Stomach smooth muscle (tissue), 2 donors: ENCODE data around the gene EFHC2.

Source experiments
- H3K27ac ChIP-seq: one replicate; pipeline ENCODE4 v1.7.0; 2013; ENCODE audit warnings: mild to moderate bottlenecking, low read length, inconsistent platforms
- H3K27me3 ChIP-seq, 2 donors: one replicate each; pipeline ENCODE4 v1.7.0; 2013; ENCODE audit warnings: low read length in 2 of 2; ENCODE audit not compliant: insufficient read depth in 2 of 2, control insufficient read depth in 1 of 2
- H3K36me3 ChIP-seq, 2 donors: one replicate each; pipeline ENCODE4 v1.7.0; 2013; ENCODE audit warnings: low read length in 2 of 2; ENCODE audit not compliant: control insufficient read depth in 2 of 2, insufficient read depth in 2 of 2
- H3K4me1 ChIP-seq: one replicate; pipeline ENCODE4 v1.7.0; 2013; ENCODE audit warnings: low read length; ENCODE audit not compliant: control insufficient read depth, insufficient read depth
- H3K4me3 ChIP-seq, 2 donors: one replicate each; pipeline ENCODE4 v1.7.0; 2013; ENCODE audit warnings: low read length in 2 of 2
- H3K9ac ChIP-seq, 2 donors: one replicate each; pipeline ENCODE4 v1.7.0; 2013; ENCODE audit warnings: low read length in 2 of 2, mild to moderate bottlenecking in 1 of 2
- H3K9me3 ChIP-seq, 2 donors: one replicate each; pipeline ENCODE4 v1.7.0; 2013; ENCODE audit warnings: low read length in 2 of 2; ENCODE audit not compliant: control insufficient read depth in 2 of 2
- donor health status: healthy.
- donor health status: Pancreatic carcinoma.

The EFHC2 gene, protein sequence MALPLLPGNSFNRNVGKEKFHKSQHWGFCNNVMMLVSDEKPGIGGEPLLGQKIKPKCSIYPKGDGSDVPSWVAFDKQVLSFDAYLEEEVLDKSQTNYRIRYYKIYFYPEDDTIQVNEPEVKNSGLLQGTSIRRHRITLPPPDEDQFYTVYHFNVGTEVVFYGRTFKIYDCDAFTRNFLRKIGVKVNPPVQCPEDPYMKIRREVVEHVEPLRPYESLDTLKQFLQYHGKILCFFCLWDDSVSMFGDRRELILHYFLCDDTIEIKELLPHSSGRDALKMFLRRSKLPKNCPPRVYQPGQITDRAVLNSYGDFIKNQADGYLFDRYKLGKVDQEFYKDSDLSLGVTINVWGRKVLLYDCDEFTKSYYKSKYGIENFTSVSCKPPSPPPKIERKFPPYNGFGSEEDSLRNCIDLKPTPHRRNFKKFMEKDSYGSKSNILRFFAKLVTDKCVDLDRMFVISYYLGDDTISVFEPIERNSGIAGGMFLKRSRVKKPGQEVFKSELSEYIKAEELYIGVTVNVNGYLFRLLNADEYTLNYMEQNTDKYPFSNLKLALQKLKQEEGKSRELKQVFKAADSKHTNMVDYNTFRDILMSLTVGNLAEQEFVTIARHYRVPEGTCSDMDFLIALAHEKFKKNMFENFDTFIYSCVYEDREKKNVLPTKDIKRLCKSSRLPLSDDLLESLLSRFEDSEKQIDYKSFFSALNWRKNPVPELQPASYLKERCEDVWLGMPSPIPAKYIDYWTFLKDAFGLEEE

DNA sequence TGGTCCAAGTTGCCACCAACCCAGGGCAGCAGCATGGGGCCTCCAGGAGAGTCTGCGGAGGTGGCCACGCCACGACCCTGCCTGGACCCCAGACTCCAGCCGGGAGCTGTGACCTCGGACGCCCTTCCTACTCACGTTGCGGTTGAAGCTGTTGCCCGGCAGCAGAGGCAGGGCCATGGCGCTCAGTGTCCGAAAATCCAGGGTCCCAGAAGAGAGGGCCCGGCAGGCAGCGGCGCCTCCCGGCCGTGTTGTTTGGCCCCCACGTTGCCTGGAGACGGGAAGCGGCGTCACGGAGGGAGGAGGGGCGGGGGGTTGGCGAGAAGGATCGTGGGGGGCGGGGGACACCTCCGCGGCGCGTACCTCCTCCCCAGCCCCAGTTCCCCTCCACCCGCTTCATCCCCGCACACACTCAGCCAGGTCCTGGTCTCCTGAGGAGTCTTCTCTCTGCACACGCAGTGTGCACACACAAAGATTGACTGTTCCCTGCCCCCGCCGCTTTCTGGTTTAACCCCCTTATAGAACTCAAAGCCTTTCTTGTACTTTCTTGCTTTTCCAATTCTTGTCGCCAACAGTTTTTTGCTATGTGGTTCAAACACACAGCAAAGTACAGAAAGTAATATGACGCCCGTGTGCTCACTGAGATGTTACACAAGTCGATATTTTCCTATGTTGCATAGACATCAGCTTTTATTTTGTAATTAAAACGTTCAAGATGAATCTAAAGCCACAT, at the start of gene EFHC2:
TSS of gene EFHC2 (minus strand) at position 261 of the 730 bp plus-strand sequence. CDS start at position 177, 84 bp downstream.
- peak within 1 kb of the TSS; percentile 35 to 69 for H3K9ac ChIP-seq
- peak within 1 kb of the TSS; percentile 51 to 69 for H3K4me3 ChIP-seq

DNA sequence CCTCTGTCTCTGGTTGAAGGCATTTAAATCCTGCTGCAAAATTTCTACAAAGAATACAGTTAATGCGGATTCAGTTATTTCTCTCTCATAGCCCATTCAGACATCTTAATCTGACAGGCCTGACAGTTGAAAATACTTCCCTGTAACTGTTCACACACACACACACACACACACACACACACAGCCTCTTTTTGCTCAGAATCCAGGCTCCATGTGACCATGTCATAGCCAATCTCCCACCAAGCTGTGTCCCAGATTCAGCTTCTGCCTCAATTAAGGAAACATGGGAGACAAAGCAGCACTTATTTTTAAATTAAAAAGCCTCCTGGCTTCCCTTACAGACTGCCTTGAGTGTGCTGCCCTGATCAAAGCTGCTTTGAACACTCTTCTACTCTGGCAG, 49.3 kb upstream of the EFHC2 start:
- Histone ChIP-seq H3K27ac (no peak overlapping the region), H3K9me3 (peaks cover 0 to 3% of the 10 kb centered on the region in 2 donors), H3K36me3 (no peaks in the 10 kb centered on the region), H3K4me3 (no peak overlapping the region), H3K9ac (no peak overlapping the region), H3K4me1 (no peaks in the 10 kb centered on the region), H3K27me3 (peaks cover 0 to 2% of the 10 kb centered on the region in 2 donors)

More for the DNA sequence above, at the start of gene EFHC2:
- peaks cover 0 to 2% of the 10 kb centered on the region in 2 donors for H3K27me3 ChIP-seq
- no peaks in the 10 kb centered on the region for H3K36me3 ChIP-seq
- H3K4me1 ChIP-seq, result peaks cover 7% of the 10 kb centered on the region
- no peak within 1 kb of the TSS for H3K27ac ChIP-seq
- no peaks in the 10 kb centered on the region for H3K9me3 ChIP-seq

DNA sequence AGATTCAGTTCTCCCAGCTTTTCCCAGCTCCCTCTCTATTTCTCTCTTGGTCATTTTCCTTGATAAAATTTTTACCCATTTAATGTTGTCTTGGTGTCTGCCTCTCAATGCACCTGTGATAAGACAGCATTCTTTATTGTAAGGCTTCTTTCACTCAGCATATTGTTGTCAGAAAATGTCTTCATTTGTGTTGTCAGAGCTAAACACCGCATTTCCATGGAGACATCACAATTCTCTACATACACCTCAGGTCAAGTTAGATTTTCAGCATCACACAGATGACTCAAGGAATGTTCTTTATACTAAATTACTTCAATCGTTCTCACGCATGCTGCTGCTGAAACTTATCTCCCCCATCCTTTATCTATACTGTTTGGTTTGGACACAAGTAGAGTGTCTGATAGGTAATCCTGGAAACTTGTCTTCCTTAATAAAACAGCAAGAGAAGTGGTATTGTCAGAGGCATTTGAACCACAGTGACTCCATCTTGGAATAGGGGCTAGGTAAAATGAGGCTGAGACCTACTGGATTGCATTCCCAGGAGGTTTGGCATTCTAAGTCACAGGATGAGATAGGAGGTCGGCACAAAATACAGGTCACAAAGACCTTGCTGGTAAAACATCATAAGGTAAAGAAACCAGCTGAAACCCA, 41.3 kb upstream of the EFHC2 start:
- Histone ChIP-seq H3K9ac (no peak overlapping the region), H3K27me3 (peaks cover 0 to 3% of the 10 kb centered on the region in 2 donors), H3K4me3 (no peak overlapping the region), H3K9me3 (no peaks in the 10 kb centered on the region), H3K36me3 (no peaks in the 10 kb centered on the region), H3K4me1 (no peaks in the 10 kb centered on the region), H3K27ac (no peak overlapping the region)

DNA sequence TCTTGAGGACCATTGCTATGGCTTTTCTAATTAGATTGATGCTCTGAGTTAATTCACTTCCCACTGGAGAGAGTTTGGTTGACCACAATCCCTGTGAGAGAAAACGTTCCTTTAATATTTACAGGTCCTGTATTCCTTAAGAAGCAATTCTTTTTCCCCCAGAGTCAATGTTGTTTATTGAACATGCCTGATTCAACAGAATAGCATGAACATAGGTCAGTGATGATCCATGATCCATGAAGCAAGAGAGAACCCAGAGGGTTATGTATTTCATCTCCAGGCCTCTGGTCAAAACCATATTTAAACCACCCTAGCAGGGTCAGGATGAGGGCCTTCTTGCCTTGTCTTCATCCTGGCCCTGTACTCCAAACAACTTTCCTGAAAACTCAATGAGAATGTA, 39.4 kb upstream of the EFHC2 start:
- Histone ChIP-seq H3K4me3 (no peak overlapping the region), H3K27me3 (peaks cover 0 to 3% of the 10 kb centered on the region in 2 donors), H3K9me3 (no peaks in the 10 kb centered on the region), H3K4me1 (no peaks in the 10 kb centered on the region), H3K27ac (no peak overlapping the region), H3K36me3 (no peaks in the 10 kb centered on the region), H3K9ac (no peak overlapping the region)

DNA sequence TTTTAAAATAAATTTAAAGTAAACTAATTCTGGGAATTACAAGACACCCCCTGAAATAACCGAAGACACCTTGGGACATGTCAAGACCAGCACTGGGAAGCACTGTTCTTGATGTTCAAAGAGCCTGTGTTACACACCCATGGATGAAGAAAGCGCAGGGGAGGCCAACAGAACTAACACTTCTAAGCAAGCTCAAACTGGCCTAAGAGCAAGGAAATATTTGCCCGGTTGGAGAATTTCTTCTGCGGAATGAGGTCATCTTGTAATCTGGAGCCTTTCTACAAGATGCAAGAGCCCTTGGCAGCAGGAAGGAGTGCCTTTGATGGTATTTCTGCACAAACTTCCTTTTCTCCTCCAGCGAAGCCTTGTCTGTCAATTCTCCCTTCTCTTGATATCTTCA, 9.3 kb upstream of the EFHC2 start:
- Histone ChIP-seq H3K27me3 (peaks cover 0 to 2% of the 10 kb centered on the region in 2 donors), H3K9me3 (no peaks in the 10 kb centered on the region), H3K9ac (no peak overlapping the region), H3K36me3 (no peaks in the 10 kb centered on the region), H3K27ac (no peak overlapping the region), H3K4me1 (no peaks in the 10 kb centered on the region), H3K4me3 (no peak overlapping the region)

DNA sequence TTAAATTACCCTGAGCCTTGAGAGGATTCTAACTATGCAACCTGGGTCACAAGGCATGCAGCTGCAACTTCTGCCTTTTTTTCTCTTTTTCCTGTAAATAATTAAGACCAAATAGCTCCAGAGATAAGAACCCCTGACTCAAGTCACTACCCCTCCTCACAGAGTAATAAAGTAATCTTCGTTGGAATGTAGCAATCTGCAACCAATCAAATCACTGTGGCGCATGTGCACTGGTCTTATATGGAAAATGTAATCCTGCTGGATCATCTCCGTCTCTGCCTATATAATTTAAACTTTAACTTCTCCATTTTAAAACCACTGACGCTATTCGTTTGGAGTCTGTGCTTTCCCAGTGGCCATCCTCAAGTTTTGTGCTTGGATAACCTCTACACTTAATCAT, 6.1 kb upstream of the EFHC2 start:
- peaks cover 0 to 2% of the 10 kb centered on the region in 2 donors for H3K27me3 ChIP-seq
- no peak overlapping the region for H3K9ac ChIP-seq
- H3K4me3 ChIP-seq, result no peak overlapping the region
- no peaks in the 10 kb centered on the region for H3K36me3 ChIP-seq
- no peaks in the 10 kb centered on the region for H3K4me1 ChIP-seq
- no peaks in the 10 kb centered on the region for H3K9me3 ChIP-seq
- no peak overlapping the region for H3K27ac ChIP-seq

DNA sequence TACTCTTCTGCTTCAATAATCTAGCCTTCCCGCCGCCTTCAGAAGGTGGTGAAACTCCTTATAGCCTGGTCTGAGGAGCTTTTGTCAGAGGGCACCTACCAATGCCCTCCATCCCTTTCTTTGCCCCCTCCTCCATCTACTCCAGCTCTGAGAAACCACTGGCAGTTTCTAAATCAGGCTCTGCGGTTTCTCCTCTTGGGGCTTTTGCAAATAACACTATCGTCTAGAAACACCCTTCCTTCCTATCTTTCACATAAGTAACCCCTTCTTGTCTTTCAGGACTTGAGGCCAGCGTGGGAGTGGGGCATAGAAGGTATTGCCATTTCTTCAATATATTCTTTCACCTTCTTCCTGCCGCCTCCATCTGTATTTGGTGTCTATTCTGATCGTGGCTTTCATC, 1.2 kb upstream of the EFHC2 start:
- Histone ChIP-seq H3K9ac (no peak overlapping the region), H3K9me3 (no peaks in the 10 kb centered on the region), H3K4me3 (no peak overlapping the region), H3K36me3 (no peaks in the 10 kb centered on the region), H3K27me3 (peaks cover 0 to 2% of the 10 kb centered on the region in 2 donors), H3K4me1 (peaks cover 7% of the 10 kb centered on the region), H3K27ac (no peak overlapping the region)

DNA sequence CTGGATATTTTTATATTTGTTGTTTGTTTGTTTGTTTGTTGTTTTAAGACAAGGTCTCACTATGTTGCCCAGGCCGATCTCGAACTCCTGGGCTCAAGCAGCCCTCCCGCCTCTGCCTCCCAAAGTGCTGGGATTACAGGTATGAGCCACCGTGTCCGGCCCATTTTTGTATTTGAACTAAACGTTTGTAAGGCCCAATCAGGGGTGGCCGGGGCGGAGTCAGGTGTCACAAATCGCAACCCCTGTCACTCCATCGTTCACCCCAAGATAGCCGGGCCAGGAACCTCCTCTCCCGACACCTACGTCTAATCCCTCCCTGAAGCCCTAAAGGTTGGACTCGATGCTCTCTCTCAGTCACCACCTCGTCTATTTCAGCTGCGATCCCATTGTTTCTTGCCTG, 722 bp upstream of the EFHC2 start:
- Histone ChIP-seq H3K9me3 (no peaks in the 10 kb centered on the region), H3K4me1 (peaks cover 7% of the 10 kb centered on the region), H3K4me3 (peak overlapping the region; percentile 51 to 69), H3K27me3 (peaks cover 0 to 2% of the 10 kb centered on the region in 2 donors), H3K27ac (no peak overlapping the region), H3K9ac (no peak overlapping the region), H3K36me3 (no peaks in the 10 kb centered on the region)

DNA sequence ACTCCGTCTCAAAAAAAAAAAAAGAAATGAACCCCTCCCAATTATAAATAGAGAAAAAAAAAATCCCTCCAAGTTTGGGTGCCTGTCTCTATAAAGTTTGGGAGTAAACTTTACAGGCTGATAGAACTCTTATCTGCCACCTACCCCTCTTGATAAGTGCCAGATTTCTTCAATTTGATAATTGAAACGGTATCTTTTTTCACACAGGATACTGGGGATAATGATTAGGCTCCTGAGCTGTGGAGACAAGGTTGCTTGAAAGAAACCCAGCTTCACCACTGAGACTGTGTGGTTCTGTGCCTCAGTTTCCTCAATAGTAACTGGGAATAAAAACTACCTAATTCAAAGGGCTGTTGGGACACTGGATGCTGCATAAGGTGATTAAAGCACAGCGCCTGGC, 606 bp downstream of the EFHC2 start:
- Histone ChIP-seq H3K27ac (no peak overlapping the region), H3K27me3 (peaks cover 0 to 2% of the 10 kb centered on the region in 2 donors), H3K4me3 (peak overlapping the region; percentile 3 to 69), H3K4me1 (peaks cover 7% of the 10 kb centered on the region), H3K9me3 (no peaks in the 10 kb centered on the region), H3K36me3 (no peaks in the 10 kb centered on the region), H3K9ac (peak overlapping the region; percentile 35 to 69)

DNA sequence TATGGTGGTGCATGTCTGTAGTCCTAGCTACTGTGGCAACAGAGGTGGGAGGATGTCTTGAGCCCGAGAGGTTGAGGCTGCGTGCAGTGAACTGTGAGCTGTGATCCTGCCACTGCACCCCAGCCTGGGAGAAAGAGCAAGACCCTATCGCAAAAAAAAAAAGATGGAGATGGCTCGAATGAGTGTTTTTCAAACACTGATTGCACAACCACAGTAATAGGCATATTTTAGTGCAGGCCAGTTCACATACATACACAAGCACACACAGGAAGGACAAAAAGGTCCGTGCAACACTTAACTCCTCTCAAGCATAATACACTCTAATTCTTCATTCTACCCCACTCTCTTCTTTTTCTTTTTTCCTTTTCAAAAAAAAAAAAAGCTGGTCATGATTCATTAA, 5.1 kb downstream of the EFHC2 start:
- H3K4me3 ChIP-seq, result no peak overlapping the region
- H3K4me1 ChIP-seq, result peaks cover 5% of the 10 kb centered on the region
- H3K36me3 ChIP-seq, result no peaks in the 10 kb centered on the region

More for the DNA sequence above, 5.1 kb downstream of the EFHC2 start:
- Histone ChIP-seq H3K9ac (no peak overlapping the region), H3K27ac (no peak overlapping the region), H3K27me3 (peaks cover 0 to 2% of the 10 kb centered on the region in 2 donors), H3K9me3 (no peaks in the 10 kb centered on the region)
